Erythroblast (primary cell): Measurements from ENCODE around the gene TPRKB.

Source experiments
- GATA1 ChIP-seq: IDR thresholded peaks from 2 replicates; pipeline ENCODE4 v1.6.1; 2011; ENCODE audit warnings: low read depth, mild to moderate bottlenecking, control low read depth, low read length, moderate library complexity
- POLR2A ChIP-seq: IDR thresholded peaks from 2 replicates; pipeline ENCODE4 v1.6.1; 2011; ENCODE audit warnings: mild to moderate bottlenecking, low read length

- TF ChIP-seq POLR2A (no peak), GATA1 (no peak)
Measured at GRCh38 chr2:73740767-73741166, 3.6 kb upstream of the TPRKB start.
